GM12878 (cell line): ENCODE results near the gene LDLRAD3. TPM values are rescaled to one million over a fixed set of nuclear protein-coding genes. Genes with fewer than 3 reads are reported as not detected.

Source experiments
- CTCF ChIP-seq, 3 experiments: IDR thresholded peaks in 2 of 3; conservative IDR thresholded peaks in 1 of 3; 2 replicates each; pipeline ENCODE4 v1.5.1; 2011; ENCODE audit warnings: low read depth in 3 of 3, low read length in 3 of 3, mild to moderate bottlenecking in 3 of 3, control low read depth in 2 of 3, moderate library complexity in 2 of 3, inconsistent platforms in 1 of 3, mixed read lengths in 1 of 3; ENCODE audit not compliant: control insufficient read depth in 2 of 3, insufficient read depth in 1 of 3; ENCODE audit errors: extremely low read depth in 1 of 3
- E4F1 ChIP-seq: fragments of 450-650 bp; IDR thresholded peaks from 2 replicates; pipeline ENCODE4 v1.6.1; 2018; ENCODE audit warnings: borderline replicate concordance, mild to moderate bottlenecking; ENCODE audit not compliant: partially characterized antibody
- PBX3 ChIP-seq: IDR thresholded peaks from 2 replicates; pipeline ENCODE4 v1.6.1; 2011; ENCODE audit warnings: mild to moderate bottlenecking, low read depth, low read length, moderate library complexity; ENCODE audit not compliant: insufficient replicate concordance
- RELB ChIP-seq: fragments of 450-650 bp; IDR thresholded peaks from 2 replicates; pipeline ENCODE4 v1.6.1; 2017; ENCODE audit warnings: low read depth, mild to moderate bottlenecking, moderate library complexity
- TAF1 ChIP-seq: IDR thresholded peaks from 2 replicates; pipeline ENCODE4 v1.6.1; 2011; ENCODE audit warnings: mild to moderate bottlenecking, low read depth, low read length, borderline replicate concordance
- ZSCAN29 ChIP-seq: fragments of 450-650 bp; IDR thresholded peaks from 2 replicates; pipeline ENCODE4 v1.6.1; 2017; ENCODE audit warnings: mild to moderate bottlenecking, moderate library complexity
- polyA plus RNA-seq, 11 experiments: library from polyadenylated mRNA; depleted of rRNA in 4 of 11; unstranded in 6 of 11; stranded (reverse) in 5 of 11; fragments of >200 nt; fragmentation: Nextera tagmentation in 4 of 11; fragmentation: Illumina TruSeq in 1 of 11; extraction: Ambion mirVana in 4 of 11; extraction: Trizol in 1 of 11; gene quantifications; 1 replicate in 1 of 11; 2 replicates in 10 of 11; pipeline versions ENCODE4 v1.2.1 to v1.2.3, GENCODE V29; 2011 to 2016; ENCODE audit warnings: inconsistent platforms in 2 of 11, missing spikeins in 2 of 11, low read depth in 1 of 11
- total RNA-seq, 4 experiments: library from RNA; depleted of rRNA in 3 of 4; stranded (reverse); fragments of >200 nt in 3 of 4; fragmentation: Illumina TruSeq in 1 of 4; extraction: Trizol in 1 of 4; gene quantifications; 2 replicates each; pipeline versions ENCODE4 v1.2.1 to v1.2.3, GENCODE V29; 2013 to 2021

The LDLRAD3 gene
- total and polyA plus RNA-seq, 10 of the 15 experiments (the other 5 are each of a cell fraction or from before 2014, with no cell fraction given): 2.5 to 17.2 (median 10.7) TPM

GRCh38 chr11:35933320-35933871 is 10.5 kb upstream of the LDLRAD3 start (continued):
- no peak for TF ChIP-seq RELB
- no peak for TF ChIP-seq ZSCAN29
- no peak for TF ChIP-seq CTCF (IDR thresholded peaks at IDR 0.05 in 2 of 3, conservative IDR thresholded peaks at IDR 0.05 in 1 of 3; ENCODE audit: control insufficient read depth in 2 of 3, extremely low read depth in 1 of 3, insufficient read depth in 1 of 3, low read depth in 3 of 3, low read length in 3 of 3)
- TF ChIP-seq E4F1: no peak
- no peak for TF ChIP-seq TAF1
- TF ChIP-seq PBX3: no peak
